GM19438 (cell line): ENCODE data around the gene KLC4.
"Not testable (repeated sequence)": the region's sequence is repeated elsewhere in the genome, so short reads cannot be mapped to it uniquely, and the experiment has no call there.

Experiments
- ATAC-seq: cut with Tn5 transposase; IDR thresholded peaks from one replicate; pipeline ENCODE4 v1.9.1; 2021; ENCODE audit warnings: low read depth; ENCODE audit not compliant: unreplicated experiment

The KLC4 gene

DNA sequence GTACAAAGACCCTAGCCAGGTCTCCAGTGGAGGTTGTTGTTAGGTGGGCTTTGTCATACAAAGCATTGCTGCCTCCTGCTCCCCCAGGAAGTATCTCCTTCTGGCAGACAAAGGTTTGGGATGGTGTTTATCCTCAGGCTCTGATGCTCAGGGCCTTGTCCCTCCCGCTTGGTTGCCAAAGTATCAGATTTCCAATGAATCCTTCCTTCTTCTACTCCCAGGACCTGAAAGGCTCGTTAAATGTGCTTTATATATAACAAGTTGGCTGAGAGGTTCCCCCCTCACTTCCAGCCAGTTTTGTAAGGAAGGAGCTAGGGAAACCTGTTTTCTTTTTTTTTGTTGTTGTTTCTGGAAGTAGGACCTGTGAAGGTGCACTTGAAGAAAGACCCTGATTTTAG is 31.1 kb downstream of the KLC4 start:
- no peak for ATAC-seq

DNA sequence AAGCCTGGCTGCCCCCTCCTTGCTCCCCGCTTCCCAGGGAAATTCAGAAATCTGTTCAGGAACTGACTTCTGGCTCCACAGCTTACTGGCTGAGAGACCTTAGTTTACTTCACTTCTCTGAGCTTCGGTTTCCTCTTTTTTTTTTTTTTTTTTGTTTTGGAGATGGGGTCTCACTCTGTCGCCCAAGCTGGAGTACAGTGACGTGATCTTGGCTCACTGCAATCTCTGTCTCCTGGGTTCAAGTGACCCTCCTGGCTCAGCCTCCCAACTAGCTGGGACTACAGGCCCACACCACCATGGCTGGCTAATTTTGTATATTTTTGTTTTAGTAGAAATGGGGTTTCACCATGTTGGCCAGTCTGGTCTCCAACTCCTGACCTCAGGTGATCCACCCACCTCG is 31.6 kb downstream of the KLC4 start:
- ATAC-seq: no peak

DNA sequence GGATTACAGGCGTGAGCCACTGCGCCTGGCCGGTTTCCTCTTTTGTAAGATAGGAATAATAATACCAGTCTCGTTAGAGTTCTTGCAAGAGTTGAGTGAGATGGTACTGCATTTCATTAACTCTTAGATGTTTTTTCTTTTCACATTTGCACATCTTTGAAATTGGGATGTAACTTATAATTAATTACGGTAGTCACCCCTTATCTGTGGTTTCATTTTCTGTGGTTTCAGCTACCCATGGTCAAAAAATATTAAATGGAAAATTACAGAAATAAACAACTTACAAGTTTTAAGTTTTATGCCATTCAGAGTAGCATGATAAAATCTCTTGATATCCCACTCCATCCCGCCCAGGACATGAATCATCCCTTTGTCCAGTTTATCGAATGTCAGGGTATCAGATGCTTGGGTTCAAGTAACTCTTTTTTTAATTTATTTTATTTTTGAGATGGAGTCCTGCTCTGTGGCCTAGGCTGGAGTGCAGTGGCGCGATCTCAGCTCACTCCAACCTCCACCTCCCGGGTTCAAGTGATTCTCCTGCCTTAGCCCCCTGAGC is 32.1 kb downstream of the KLC4 start:
- no peak for ATAC-seq

DNA sequence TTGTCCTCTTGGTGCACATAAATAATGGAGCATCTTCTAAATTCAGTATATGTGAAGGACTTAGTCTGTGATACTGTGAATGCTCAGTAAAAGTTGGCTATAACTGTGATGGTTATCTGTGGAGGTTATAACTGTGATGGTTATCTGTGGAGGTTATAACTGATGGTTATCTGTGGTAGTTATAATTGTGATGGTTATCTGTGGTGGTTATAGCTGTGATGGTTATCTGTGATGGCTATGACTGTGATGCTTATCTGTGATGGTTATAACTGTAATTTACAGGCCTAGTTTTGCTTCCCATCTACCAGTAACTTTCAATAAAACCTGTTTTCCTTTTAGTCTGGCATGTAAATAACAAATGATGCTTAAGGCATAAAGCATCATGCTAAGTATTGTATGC is 33.2 kb downstream of the KLC4 start:
- ATAC-seq: no peak

DNA sequence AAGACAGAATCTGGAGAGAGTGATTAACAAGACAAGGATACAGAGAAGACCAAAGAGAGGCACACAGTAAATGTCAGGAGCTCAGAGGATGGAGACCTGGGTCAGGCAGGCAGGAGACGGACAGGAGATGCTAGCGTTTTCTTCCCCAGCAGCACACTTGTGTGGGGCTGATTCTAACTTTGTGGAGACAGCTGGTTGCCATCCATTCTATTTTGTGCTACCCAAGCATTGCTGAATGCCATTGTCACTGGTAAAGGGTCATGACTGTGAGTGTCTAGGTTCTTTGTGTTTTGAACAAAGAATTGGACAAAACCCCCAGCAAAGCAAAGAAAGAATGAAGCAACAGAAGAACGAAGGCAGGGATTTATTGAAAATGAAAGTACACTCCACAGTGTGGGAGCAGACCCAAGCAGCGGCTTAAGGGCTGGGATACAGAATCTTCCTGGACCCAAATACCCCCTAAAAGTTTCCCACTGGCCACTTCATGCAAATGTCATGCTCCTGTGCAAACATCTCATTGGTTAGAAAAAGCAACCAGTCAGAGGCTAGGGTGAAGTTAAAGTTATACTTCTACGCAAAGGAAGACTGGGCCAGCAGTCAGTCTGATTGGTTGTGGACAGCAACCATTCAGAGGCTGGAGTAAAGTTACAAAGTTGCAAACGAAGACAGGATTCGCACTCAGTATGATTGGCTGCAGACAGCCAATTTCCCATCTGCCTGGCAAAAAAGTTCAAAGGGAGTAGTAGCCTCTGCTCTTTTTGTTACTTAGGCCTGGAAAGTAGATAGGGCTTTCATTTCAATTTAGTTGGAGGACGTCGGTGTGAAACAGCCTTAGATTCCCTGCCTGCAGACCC is 34.2 kb downstream of the KLC4 start:
- no peak for ATAC-seq

DNA sequence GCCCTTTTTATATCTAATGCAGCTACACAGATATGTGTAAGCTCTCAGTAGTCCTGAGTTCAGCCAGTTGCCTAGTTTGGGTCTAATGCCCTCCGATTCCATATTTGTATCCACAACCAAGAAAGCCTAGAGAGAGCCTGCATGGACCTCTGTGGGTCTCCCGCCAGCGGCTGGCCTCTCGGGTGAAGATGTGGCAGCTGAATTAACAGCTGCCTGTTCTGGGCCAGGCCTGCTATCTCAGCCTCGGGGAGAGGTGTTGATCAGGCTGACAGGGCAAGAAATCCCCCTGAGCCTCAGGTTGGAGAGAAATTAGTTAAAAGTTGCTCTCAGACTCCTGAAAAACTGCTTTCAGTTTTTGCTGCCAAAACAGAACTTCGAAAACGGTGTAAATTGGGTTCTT is 36.5 kb downstream of the KLC4 start:
- ATAC-seq: no peak

DNA sequence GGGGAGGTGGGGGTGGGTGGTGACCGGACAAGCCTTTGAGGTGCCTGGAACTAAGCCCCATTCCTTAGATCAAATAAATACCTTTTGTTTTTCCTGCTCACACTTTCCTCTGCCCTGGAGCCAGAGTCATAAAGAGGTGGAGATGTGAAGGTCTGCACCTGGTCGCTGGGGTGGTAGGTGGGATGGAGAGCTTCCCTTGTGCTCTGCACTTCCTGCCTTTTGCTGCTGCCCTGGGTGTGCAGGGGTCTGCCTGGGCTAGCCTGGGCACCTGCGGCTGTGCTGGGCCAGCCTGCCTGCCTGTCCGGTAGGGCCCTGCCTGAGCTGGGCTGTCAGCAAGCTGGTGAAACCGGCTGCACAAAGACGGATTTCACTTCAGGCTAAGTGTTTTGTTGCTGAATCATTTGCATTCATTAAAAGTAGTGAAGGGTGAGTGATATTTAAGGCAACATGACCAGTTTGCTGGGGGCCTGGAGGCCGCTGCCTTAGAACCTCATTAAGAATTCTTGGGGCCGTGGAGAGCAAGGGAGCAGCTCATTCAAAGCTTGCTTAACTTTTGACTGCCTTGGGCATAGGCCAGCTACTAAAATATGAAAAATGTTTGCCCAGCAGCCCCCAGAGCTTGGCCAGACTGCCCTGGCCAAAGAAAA is 37.1 kb downstream of the KLC4 start:
- ATAC-seq: no peak

DNA sequence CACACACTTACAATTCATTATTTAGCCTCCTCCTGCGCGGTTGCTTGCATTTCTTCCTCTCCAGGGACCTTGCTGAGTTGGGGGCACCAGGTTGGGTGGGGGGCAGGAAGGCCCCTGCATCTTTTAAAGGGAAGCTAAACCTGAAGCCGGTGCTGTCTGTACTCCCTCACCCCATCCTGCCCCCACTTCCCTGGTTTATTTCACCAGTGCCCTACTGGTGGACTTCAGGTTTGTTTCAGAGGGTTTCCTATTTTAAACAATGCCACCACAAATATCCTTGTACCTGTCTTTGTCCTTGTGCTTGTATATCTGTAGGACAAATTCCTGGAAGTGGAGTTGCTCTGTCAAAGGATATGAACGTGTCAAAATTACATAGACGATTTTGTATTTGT is 37.7 kb downstream of the KLC4 start:
- no peak for ATAC-seq

DNA sequence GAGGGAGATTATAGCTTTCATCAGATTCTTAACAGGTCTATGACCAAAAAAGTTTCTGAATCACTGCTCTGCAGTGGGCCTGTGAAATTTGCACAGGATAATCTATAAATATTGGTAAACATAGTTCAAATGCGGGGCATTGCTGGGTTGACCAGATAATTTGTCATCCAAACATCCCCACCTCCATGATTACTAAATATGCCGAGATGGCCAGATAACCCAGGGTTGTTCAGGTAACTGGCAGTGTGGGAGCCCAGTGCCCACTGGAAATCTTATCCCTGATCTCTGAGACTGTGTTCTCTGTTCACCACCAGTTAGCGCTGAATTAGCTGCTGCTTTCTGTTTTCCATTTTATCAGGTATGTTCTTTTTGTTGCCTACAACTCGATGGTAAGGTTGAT is 38.1 kb downstream of the KLC4 start:
- no peak for ATAC-seq

DNA sequence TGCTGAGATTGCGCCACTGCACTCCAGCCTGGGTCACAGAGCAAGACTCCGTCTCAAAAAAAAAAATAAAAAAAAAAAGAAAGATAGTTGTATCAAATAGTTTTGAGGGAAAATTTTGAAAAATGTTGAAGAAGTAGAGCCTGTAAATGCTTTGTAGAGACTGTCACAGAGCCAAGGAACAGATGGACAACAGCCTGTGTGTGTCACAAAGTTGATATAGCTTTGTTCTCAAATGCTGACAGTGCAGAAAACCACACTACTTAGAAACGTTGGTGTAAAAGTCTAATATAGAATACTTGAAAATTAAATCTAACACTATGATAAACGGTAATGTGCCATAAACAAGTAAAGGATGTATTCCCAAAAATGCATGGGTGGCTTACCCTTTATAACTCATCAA is 42.1 kb downstream of the KLC4 start:
- ATAC-seq: no peak

DNA sequence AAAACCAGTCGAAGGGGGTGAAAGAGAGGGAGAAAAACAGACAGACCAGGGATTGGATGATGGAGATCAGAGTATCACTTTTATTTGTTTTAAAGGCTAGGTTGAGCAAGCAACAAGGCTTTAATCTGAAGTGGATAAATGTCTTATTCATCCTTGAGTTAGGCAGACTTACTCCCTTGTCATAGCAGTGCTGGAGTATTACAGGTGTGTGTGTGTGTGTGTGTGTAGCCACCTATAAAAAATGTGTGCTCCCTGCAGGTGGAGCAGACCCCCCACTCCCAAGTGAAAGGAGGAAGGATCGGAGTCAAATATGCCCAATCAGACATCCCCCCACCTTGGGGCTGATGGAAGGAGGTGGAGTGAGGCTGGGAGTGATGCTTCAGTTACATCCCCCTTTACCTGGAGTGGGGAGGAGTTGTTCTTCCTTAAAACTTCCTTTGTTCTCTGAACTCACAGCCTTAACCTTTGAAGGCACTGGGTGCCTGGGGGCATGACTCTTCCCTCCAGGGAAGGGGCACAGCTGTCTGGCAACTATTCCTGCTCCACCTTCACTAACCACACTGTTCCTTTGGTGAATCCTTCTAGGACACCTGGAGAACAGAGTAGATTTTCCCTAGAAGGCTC is 43.9 kb downstream of the KLC4 start:
- ATAC-seq: no peak

DNA sequence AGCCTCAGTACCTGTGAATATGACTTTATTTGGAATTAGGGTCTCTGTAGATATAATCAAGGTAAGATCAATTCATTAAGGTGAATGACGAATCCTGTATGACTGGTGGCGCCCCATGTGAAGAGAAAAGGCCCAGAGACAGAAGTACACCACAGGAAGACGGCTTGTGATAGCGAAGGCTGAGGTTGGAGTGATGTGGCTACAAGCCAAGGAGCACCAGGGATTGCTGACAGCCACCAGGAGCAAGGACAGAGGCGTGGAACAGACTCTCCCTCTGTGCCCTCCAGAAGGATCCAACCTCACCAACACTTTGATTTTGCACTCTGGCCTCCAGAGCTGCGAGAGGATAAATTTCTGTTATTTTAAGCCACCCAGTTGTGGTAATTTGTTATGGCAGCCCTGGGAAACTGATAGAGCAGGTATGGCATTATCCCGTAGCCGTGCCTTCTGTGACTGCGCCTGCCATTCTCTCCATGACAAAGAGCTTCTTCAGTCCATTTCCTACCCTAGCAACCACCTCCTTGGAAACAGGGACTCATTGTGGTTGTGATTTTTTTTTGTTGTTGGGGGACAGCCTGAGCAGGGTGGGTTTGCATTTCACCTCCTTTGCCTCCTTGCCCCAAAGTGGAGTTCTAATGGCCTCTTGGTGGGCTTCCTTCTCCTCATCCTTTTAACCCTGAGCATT is 46.2 kb downstream of the KLC4 start:
- ATAC-seq: no peak

DNA sequence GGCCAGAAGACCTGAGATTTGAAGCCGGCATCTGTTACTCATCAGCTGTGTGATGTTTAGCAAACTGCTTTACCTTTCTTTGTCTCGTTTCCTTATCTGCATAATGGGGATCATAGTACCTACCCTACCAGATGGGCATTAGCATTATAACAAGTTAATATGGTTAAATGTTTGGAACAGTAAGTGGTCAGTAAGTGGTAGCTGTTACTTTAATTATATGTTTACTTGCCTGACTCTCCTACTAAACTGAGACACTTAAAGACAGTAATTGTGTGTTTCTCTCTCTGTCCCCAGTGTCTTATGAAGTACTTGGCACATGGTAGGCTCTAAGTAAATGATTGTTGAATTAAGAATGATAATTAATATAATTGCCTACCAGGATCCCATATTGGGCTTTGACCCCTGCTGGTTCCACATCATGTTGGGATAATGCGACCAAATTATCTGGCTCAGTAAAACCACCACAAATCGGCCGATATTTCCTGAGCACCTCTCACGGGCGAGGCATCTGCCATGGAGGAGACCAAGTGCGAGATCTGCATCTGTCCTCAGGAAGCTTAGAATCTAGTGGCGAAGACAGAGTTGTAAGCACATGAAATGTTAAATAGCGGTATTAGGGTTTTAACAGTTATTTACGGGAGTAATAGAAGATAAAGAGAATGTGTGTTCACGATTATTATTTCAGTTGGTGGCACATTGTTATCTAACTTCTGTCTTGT is 48.1 kb downstream of the KLC4 start:
- no peak for ATAC-seq

DNA sequence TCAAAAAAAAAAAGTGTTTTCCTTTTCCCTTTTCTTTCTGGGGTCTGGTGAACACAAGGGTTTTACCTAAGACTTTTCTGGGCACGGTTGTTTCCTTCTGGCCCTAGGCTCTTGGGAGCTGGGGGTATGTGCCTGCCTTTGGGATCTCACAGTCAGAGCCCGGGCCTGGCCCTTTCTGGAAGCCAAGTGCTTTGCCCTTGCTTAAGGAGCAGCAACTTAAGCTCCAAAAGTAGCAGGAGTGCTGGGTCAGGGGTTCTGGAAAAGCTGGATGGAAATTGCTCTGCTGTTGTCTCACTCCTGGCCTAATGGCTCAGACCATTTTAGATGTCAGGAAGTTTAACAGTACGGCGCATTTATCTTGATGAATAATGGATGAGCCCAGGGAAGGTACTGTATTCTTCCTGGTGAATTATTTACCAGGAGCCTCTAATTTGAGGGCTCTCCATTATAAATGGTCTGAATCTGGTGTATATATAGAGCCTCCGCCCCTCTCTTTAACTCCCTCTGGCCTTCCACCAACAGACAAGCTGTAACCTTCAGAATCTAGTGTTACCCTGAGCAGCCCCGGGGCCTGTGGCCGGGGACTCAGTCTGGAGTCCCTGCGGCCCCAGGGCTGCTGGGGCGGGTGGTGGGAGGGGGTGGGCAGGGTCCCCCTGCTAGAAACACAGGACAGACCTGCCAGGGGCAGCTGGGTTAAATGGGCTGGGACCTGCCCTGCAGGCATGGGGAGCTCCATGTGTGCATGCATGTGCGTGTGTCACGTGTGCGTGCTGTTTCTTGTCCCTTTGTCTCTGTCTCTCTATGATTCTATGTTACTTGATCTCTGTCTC is 54.2 kb downstream of the KLC4 start:
- no peak for ATAC-seq

DNA sequence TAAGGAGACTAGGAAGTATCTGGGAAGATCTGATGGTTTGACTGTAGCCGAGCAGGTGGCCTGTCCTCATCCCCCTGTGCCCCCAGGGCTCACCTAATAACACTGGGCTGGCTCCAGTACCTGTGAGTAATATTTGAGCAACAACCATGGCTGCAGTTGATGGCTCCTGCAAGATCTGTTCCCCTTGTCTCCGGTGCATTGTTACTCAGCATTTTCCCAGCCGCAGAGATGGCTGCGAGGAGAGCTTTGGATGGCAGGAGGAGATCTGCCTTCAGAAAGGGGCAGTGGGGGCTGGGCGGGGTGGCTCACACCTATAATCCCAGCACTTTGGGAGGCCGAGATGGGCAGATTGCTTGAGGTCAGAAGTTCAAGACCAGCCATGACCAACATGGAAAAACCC is 55.9 kb downstream of the KLC4 start:
- ATAC-seq: no peak

DNA sequence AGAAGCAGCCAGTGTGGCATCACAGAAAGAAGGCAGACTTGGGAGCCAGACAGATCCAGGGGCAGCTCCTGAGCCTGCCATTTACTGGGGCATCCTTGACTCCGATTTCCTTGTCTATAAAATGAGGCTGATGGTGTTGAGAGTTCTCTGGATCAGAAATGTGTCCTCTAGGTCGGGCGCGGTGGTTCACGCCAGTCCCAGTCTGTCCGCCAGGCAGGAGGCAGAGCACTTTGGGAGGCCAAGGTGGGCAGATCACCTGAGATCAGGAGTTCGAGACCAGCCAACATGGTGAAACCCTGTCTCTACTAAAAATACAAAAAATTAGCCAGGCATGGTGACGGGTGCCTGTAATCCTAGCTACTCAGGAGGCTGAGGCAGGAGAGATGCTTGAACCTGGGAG is 58.0 kb downstream of the KLC4 start:
- ATAC-seq: not testable (repeated sequence)

DNA sequence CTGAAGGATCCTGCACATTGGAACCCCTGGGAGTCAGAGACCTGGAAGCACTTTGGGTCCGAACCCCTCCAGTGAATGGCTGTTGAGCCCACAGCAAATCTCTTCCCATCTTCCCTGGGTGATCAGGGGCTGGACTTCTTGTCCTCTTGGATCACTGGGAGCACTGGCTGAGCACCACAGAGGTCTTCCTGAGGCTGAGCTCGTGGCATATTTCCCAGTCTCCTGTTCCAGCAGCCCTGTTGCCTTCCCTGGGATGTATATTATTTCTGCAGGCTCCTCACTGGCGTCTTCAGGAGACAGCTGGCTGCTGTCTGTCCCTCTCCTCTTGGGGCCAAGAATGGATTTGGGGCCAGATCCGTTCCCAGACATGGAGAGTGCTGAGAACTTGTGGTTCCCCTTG is 60.1 kb downstream of the KLC4 start:
- no peak for ATAC-seq

DNA sequence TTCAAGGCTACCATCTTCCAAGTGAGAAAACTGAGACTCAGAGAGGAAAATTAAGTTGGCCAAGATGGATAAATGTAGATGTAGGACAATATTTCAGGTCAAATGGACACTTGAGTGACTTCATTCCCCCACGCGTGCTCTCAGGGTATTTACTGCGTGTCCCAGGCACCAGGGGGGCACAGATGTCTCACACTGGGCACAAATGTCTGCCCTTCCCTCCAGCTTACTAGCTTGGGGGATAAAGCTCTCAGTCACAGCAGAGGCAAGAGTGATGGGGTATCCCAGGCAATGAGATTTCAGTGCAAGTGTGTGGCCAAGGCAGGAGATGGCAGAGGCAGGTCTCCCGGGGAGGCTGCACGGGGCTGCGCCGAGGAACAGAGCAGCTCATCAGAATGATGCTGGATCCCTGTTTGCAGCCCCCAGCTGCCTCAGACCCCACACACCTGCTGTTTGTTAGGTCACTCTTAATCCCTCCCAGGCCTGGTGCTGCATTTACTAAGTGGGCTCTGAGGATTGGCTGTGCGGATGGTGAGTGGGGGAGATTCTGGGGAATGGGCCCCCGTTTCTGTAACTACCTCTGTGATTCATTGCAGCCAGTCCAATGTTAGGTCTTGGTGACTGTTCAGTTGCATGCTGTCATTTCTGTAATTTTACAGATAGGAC is 60.8 kb downstream of the KLC4 start:
- ATAC-seq: no peak
